GM19397 (cell line): ENCODE measurements around the gene PRDM8.

ENCODE experiments used
- ATAC-seq: cut with Tn5 transposase; IDR thresholded peaks from one replicate; pipeline ENCODE4 v1.9.1; 2021; ENCODE audit warnings: mild to moderate bottlenecking, moderate library complexity; ENCODE audit not compliant: unreplicated experiment

PRDM8 gene

DNA sequence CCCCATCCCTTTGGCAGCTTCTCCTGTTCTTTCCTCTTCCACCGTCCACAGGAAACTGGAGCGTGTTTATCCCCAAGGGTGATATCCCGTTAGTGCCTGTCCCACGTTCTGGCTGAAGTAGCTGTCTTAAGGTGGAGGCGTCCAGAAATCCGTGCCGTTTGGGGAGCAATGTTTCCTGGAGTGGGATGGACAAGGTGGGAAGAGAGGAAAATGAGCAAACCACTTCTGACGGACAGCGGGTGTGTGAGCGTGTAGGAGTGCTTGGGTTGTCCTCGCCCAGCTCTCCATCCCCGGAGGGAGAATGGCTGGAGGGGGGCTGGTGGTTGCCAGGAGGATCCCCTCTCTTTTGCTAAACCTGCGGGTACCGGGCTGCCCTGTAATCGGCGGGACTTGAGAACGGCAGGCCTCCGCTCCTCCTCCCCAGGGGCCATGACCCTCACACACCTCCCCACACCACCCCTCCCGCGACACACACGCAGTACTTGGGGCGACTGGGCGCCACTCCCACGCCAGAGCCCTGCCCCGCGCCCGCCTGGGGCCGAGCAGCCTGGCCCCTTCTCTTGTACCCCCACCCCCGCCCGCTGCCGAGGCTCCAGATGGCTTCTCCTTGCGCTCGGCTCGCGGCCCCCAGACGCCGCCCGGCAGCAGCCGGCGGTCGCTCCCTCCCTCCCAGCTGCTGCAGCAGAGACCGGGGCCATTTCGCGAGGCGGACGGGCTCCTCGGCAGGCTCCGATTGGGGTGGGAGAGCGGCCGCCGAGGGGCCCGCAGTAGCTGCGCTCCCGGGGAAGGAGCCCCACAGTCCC, 13.9 kb upstream of the PRDM8 start:
- peak; percentile 55 for ATAC-seq

- ATAC-seq, result peak; percentile 91
These were observed 13.1 kb upstream of the PRDM8 start for GRCh38 chr4:80184053-80184824.

DNA sequence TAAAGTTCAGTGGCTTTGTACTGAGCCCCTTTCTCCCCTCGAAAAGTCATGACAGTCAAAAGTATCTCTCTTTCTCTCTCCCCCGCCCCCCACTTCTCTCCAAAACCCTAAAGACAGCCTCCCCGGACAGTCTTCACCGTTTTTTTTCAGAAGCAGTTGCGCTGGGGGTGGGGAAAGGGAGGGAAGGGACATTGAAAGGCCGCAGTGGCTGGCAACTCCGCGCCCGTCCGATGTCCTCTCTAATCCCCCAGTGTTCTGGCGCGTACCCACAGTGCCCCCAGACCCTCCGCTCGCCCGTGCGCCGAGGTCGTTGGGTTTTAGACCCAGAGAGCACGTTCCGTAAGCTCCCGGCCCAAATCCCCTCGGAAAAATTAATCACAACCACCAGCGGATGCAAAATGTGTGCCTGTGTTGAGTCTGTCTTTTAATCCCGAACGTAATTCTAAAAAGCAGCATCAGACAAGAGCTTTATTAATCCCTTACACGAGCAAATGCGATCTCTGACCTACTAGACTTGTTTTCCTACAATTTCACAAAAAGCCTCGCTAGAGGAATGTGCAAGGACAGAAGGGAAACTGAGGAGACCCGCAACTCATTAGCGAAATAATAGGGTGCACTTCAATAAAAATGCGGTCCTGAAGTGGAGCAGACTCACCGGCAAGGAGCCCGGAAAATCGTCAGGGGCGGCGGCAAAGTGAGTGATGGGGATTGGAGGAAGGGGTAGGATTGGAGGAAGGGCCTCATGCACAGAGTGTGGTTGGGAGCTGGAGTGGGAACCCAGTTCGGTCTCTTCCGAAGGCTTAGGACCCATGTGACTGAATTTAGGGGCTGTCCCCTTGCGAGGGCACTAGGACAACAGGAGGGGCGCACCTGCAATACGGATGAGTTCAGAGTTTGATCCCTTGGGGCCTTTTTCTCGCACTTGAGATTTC, 12.2 kb upstream of the PRDM8 start:
- no peak for ATAC-seq

DNA sequence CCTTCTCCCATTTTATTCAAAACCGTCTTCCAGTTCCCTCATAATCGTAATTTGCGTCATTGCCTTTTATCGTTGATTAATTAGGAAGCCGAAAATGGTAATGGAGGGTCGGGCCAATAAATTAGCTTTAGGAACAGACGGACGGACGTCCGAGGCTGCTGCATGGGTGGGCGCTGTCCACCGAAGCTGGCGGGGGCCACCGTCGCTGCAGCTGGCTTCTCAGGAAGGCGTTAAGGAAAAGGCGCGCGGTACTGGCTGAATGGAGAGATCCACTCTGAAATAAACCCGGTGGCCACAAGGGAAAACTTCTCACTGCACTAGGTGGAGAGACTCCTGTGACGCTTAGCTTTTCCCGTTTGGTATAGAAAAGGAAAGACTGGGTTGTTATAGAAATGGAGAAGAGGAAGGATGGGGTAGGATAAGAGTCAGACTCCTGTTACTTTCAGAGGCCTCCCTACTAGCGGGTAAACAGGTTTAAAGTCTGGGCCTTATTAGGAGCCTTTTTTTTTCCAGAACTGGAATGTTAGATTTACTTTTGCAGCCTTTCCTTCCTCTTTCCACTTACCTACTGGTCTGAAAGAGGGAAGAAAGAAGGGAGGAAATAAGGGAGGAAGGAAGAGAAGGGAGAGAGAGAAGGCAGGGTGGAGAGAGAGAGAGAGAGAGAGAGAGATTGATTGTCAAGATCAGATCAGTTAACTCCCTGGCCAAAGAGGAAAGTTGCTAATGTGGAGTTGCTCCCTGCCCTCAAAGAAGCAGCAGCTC, 11.3 kb upstream of the PRDM8 start:
- no peak for ATAC-seq

DNA sequence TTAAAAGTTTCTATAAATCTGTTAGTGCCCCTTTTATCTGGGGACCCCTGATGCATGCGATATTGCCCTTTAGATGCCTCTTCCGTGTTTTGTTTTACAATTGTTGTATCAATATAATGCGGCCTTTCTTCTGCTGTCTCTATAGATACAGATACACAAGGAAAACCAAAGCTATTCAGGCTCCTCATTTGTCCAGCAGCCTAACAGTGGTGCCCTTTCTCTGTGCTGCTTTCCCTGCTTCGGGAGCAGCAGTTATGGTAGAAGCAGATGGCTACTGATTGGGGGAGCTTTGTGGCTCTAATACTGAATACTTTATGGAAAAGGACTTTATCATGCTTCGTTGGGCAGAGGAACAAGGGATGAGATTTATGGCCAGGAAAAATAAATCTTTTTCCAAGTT, 10.6 kb upstream of the PRDM8 start:
- no peak for ATAC-seq

- no peak for ATAC-seq
These were observed 9.6 kb upstream of the PRDM8 start for GRCh38 chr4:80187677-80188076.

DNA sequence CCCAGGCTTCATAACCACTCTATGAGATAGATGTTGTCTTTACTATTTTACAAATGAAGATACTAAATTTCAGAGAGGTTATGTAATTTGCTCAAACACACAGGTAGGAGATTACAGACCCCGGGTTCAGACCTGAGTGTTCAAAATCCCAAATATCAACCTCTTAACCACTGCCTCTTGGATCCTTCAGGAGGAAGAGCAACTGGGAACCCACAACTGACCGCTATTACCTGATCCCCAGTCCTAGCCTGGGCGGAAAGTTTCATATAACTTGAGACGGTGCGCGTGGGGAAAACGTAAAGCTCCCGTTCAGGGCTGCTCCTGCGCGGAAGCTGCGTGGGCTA, 8.9 kb upstream of the PRDM8 start:
- ATAC-seq, result no peak

DNA sequence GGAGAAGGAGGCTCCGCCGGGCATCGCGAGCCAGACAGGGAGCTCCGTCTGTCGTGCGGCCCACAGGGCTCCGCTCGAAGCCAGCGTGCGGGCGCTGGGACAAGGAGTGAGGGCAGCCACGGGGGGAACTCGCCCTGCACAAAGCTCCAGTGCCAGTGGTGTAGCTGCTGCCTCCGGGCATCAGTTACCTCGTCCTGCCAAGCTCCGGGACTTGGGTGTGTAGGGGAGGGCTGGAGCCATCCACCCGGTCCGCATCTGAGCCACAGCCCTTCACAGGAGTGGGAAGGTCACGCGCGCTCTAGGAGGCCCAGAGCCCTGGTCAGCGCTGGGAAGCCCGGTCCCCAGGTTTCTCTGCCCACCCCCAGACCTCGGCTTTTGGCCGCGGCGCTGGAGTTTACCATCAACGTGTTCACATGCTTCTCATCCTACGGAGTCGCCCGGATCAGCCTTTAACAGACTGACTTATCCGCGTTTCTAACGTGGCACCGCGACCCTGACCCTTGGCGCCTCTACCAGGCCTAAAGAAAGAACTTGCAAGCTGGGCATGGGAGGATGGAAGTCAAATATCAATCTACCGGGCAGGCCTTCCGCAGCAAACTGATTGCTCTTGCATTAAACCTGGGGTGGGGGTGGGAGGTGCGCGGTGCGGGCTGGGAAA, 8.4 kb upstream of the PRDM8 start:
- ATAC-seq, result no peak

GRCh38 chr4:80189581-80189955, 7.7 kb upstream of the PRDM8 start:
- no peak for ATAC-seq

DNA sequence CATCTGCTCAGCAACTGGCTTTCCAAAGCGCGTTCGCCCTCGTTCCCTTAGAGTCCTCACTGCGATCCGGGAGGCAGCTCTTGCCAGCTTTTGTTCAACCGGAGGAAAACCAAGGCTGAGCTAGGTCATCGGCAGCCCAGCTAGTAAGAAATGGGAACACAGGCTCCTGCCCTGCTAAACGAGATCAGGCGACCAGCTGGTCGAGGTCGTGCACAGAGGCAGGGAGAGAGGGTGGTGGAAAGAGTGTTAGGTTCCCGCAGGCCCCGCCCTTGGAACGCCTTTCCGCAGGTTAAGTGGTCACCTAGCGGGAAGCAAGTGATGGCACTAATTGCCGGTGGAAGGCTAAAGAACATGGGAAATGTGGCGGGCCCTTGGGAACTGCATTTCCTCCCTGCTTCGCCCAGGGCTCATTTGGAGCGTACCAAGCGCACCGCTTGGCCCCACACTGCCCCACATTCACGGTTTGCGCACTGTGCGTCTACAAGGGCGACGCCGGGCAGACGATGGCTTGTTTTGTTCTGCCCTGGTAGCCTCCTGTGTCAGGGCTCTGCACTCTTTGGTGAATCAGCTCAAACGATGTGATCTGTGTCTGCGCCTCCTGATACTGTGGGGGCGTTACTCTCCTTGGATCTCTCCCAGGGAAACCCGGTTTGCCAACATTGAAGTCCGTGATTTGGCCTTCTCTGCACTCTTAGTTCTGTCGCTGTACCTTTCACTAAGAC, 7.2 kb upstream of the PRDM8 start:
- no peak for ATAC-seq

- ATAC-seq, result no peak
These were observed 4.9 kb upstream of the PRDM8 start for GRCh38 chr4:80192252-80192866.

DNA sequence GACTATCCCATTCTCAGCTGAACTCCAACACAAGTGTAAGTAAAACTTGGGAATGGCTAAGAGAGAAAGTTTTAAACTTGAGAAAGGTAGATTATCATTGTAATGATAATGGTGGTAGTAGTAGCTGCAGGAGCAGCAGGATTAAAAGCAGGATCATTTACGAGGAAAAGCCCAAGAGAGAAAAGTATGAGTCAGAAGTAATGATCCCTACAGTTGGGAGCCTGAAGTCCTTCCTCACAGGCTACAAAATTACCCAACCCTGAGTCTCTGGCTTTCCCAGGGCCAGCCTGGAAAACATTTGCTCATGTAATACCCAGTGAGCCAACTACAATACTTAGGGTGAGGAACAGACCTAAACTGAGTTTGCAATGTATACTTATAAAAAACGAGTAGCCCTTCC, 4.4 kb upstream of the PRDM8 start:
- no peak for ATAC-seq

- ATAC-seq, result no peak
These were observed 1.7 kb upstream of the PRDM8 start for GRCh38 chr4:80195441-80196140.

DNA sequence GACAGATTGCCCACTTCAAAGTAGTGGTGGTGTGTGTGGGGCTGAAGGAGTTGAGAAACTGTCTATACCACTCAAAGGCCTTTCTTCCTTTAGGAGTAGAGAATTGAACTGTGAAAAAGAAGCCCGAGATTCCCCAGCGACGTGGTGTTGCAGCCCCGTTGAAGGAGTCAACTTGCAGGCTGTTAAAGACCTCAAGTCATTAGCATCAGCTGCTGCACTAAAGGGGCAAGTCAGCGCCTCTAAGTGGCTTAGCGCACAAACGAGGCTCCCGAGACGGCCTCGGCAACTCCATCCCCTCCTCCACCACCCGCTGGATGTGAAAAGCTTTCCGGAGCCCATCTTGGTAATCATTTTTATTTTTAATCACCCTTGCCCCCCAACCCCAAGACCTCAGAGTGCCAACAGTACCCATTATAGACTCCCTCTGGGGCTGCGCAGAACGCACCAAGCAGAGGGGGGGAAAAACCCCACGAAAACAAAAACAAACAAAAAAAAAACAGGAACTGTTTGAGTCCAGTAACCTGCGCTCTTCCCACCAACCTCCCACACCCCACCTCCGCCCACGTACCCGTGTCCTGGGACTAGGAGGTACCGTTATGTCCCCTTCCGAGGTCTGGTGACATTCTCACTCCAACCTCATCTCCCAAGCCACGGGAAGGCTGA, 913 bp upstream of the PRDM8 start:
- ATAC-seq, result no peak

DNA sequence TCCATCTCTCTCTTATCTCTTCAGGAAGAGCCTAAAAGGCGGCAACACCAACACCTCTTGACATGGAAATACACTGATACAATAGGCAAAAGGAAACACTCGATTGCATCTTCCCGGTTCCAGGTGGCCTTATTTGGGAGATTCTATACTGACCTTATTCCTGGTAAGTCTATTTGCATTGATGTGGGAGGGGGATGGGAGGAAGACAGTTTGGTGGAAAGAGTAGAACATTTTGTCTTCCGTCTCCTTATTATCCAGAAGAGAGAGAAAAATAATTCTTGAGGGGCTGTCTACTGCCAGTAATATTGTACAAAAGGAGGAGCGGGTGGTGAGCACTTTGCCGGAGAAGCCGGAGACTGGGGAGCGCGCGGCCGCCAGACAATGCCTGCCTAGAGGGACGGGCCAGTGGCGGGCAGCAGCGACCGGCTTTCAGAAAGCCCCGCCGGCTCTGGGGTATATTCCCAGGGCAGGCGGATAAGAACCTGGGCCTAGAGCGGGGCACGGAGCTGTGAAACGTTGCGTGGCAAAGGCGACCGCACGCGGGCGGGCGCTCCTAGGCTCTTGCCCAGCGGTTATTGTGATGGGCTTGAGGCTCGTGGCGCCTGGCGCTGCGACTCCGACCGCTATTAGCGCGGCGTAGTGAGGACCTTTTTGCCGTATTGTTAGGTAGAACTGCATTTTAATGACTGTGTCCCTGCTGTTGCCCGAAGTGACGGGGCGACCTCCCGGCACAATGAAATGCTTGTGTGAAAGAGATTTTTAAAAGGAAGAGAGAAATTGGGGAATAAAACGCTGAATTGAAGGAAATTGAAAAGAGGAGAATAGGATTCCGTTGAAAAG, 518 bp downstream of the PRDM8 start:
- ATAC-seq, result no peak

DNA sequence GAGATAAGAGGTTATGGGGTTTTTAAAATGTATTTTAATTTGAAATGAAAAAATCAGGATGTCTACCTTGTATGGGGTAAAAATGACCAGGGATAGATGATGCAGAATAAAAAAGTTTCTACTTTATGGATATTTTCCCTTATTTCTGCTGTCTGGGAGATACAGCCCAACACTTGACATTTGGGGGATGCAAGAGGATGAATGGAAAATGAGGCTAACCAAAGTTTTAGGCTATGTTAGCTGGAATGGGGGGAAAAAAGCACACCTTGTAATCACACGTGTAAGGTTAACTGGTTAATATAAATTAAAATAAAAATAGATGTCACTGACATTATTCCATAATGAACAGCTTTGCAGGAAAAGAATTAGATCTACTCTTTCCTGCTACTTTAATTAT, 1.1 kb downstream of the PRDM8 start:
- no peak for ATAC-seq

- ATAC-seq, result no peak
These were observed 1.8 kb downstream of the PRDM8 start for GRCh38 chr4:80199004-80199560.
